Subcutaneous adipose tissue (tissue), 4 donors: ENCODE data around the gene SPATA20. TPM values are rescaled to one million over a fixed set of nuclear protein-coding genes. Genes with fewer than 3 reads are reported as not detected.

Experiments
- CTCF ChIP-seq: fragments of 450-650 bp; IDR thresholded peaks from one replicate; pipeline ENCODE4 v1.5.1; 2016; ENCODE audit warnings: low read depth, mild to moderate bottlenecking, control low read depth, antibody characterized with exemption, moderate library complexity
- total RNA-seq, 4 donors: library from RNA; depleted of rRNA; stranded (reverse); fragments of >200 nt; gene quantifications; one replicate each; pipeline ENCODE4 v1.1.0, GENCODE V29; 2016

Gene SPATA20
- total RNA-seq, 4 donors from 2014 or later: 24.5 to 64.0 (median 48.9) TPM

GRCh38 chr17:50531428-50532025 is 15.4 kb upstream of the SPATA20 start:
- TF ChIP-seq CTCF: no peak

- TF ChIP-seq CTCF: no peak
These were observed 14.4 kb upstream of the SPATA20 start, which contains the start of gene EPN3 for GRCh38 chr17:50532452-50533024. EPN3 (plus strand) TSS chr17:50532735; CDS start chr17:50536557, 3,822 bp downstream.

GRCh38 chr17:50533185-50533584 is 13.8 kb upstream of the SPATA20 start:
- no peak for TF ChIP-seq CTCF

- TF ChIP-seq CTCF: no peak
These were observed 13.2 kb upstream of the SPATA20 start for GRCh38 chr17:50533720-50534148.

- no peak for TF ChIP-seq CTCF
These were observed 12.6 kb upstream of the SPATA20 start for GRCh38 chr17:50534222-50534978.

GRCh38 chr17:50534979-50535326 is 12.0 kb upstream of the SPATA20 start:
- TF ChIP-seq CTCF: no peak

- TF ChIP-seq CTCF: no peak
These were observed 11.6 kb upstream of the SPATA20 start for GRCh38 chr17:50535407-50535806.
